ENCODE data around the gene U2AF2. TPM values are rescaled to one million over a fixed set of nuclear protein-coding genes. Genes with fewer than 3 reads are reported as not detected.

The U2AF2 gene
- total RNA-seq, 1 experiment from 2014 or later = 323 TPM

- Histone ChIP-seq H3K4me1 (replicated peaks; ENCODE audit: insufficient read depth) (peaks cover 19% of the 10 kb centered on the region), H3K4me2 (peak overlapping the region; percentile 90), H2AFZ (no peak overlapping the region), H3K9me2 (ENCODE audit: insufficient read depth) (no peaks in the 10 kb centered on the region), H3K36me3 (ENCODE audit: low read depth) (peaks cover 3% of the 10 kb centered on the region; the same call in 1 of the 2 replicates), H3K27ac (0 out of 2 replicates have a peak overlapping the region, but pooled peaks have one; percentile 40), H3K4me3 (peak overlapping the region; percentile 66; the same call in 1 of the 2 replicates), H3F3A (ENCODE audit: insufficient read depth, low read depth) (peaks cover 39% of the 10 kb centered on the region; the same call in 1 of the 2 replicates), H4K20me1 (ENCODE audit: insufficient read depth) (peaks cover 3% of the 10 kb centered on the region; the same call in 1 of the 2 replicates), H3K9me3 (ENCODE audit: insufficient read depth, low read depth) (no peaks in the 10 kb centered on the region), H3K79me2 (ENCODE audit: low read depth) (peaks cover 63% of the 10 kb centered on the region), H3K27me3 (ENCODE audit: insufficient read depth, low read depth) (no peaks in the 10 kb centered on the region)
- CTCF ChIA-PET = no interaction called here
- POLR2A ChIA-PET (ENCODE audit: unreplicated experiment) = no interaction called here
- no peak for TF ChIP-seq CTCF (conservative IDR thresholded peaks at IDR 0.05)
- BruUV-seq (replicated peaks) = no TSS peak
- DNase-seq = no peak
- intact Hi-C loops (cut with micrococcal nuclease; ENCODE audit: unreplicated experiment) = no loop called here
These were observed 14.7 kb upstream of the U2AF2 start for GRCh38 chr19:55640043-55640576.

- peak within 1 kb of the TSS; percentile 76 for H2AFZ ChIP-seq
- peaks cover 63% of the 10 kb centered on the region for H3K79me2 ChIP-seq (ENCODE audit: low read depth)
- ChIA-PET CTCF (no interaction called here), POLR2A (ENCODE audit: unreplicated experiment) (no interaction called here)
- peak within 1 kb of the TSS; percentile 90 for H3K4me2 ChIP-seq
- peaks cover 3% of the 10 kb centered on the region; the same call in 1 of the 2 replicates for H4K20me1 ChIP-seq (ENCODE audit: insufficient read depth)
- H3K36me3 ChIP-seq (ENCODE audit: low read depth) = peaks cover 8% of the 10 kb centered on the region; the same call in 1 of the 2 replicates
- peaks cover 18% of the 10 kb centered on the region for H3K4me1 ChIP-seq (replicated peaks; ENCODE audit: insufficient read depth)
- no peaks in the 10 kb centered on the region for H3K9me3 ChIP-seq (ENCODE audit: insufficient read depth, low read depth)
- TF ChIP-seq EZH2 (IDR thresholded peaks at IDR 0.05; ENCODE audit: low read depth) (no peak), CTCF (conservative IDR thresholded peaks at IDR 0.05) (no peak)
- peak in 1 of 2 experiments; percentile 68 for DNase-seq
- no peaks in the 10 kb centered on the region for H3K9me2 ChIP-seq (ENCODE audit: insufficient read depth)
- H3K27ac ChIP-seq = 0 out of 2 replicates have a peak within 1 kb of the TSS, but pooled peaks have one; percentile 40
- no peaks in the 10 kb centered on the region for H3K27me3 ChIP-seq (ENCODE audit: insufficient read depth, low read depth)
- BruUV-seq (replicated peaks) = no TSS peak
- intact Hi-C loops (cut with micrococcal nuclease; ENCODE audit: unreplicated experiment) = no loop called here
- peaks cover 46% of the 10 kb centered on the region; the same call in 1 of the 2 replicates for H3F3A ChIP-seq (ENCODE audit: insufficient read depth, low read depth)
- peak within 1 kb of the TSS; percentile 66 for H3K4me3 ChIP-seq
These were observed 14.0 kb upstream of the U2AF2 start, which contains the start of gene ZNF580 for GRCh38 chr19:55640577-55641425. Gene ZNF580, plus strand, starts transcription at chr19:55641002. Its CDS starts 1,507 bp downstream, at chr19:55642509.

GRCh38 chr19:55641426-55642152 is 13.2 kb upstream of the U2AF2 start:
- intact Hi-C loops (cut with micrococcal nuclease; ENCODE audit: unreplicated experiment) = no loop called here
- 0 out of 2 replicates have a peak overlapping the region, but pooled peaks have one; percentile 40 for H3K27ac ChIP-seq
- H3K4me1 ChIP-seq (replicated peaks; ENCODE audit: insufficient read depth) = peaks cover 10% of the 10 kb centered on the region
- no peaks in the 10 kb centered on the region for H3K27me3 ChIP-seq (ENCODE audit: insufficient read depth, low read depth)
- peak overlapping the region; percentile 66 for H3K4me3 ChIP-seq
- no peaks in the 10 kb centered on the region for H3K9me2 ChIP-seq (ENCODE audit: insufficient read depth)
- H3K36me3 ChIP-seq (ENCODE audit: low read depth) = peaks cover 9% of the 10 kb centered on the region; the same call in 1 of the 2 replicates
- H3K9me3 ChIP-seq (ENCODE audit: insufficient read depth, low read depth) = no peaks in the 10 kb centered on the region
- no peak for DNase-seq
- H2AFZ ChIP-seq = peak overlapping the region; percentile 76
- H3F3A ChIP-seq (ENCODE audit: insufficient read depth, low read depth) = peaks cover 51% of the 10 kb centered on the region; the same call in 1 of the 2 replicates
- POLR2A ChIA-PET (ENCODE audit: unreplicated experiment) = interaction anchor here (0.6 kb wide), 1 partner anchor 1178 kb away, joined by 4 read pairs; the partner anchor contains the start of gene LENG9
- CTCF ChIA-PET = no interaction called here
- no TSS peak for BruUV-seq (replicated peaks)
- H3K79me2 ChIP-seq (ENCODE audit: low read depth) = peaks cover 60% of the 10 kb centered on the region
- peak overlapping the region; percentile 90 for H3K4me2 ChIP-seq
- TF ChIP-seq EZH2 (IDR thresholded peaks at IDR 0.05; ENCODE audit: low read depth) (no peak), CTCF (conservative IDR thresholded peaks at IDR 0.05) (no peak)
- peaks cover 5% of the 10 kb centered on the region for H4K20me1 ChIP-seq (ENCODE audit: insufficient read depth)
